ENCODE results near the gene PPP1R13B.
A peak's percentile ranks its signal among the peaks of the same experiment; 100 is the strongest.

Gene PPP1R13B, protein sequence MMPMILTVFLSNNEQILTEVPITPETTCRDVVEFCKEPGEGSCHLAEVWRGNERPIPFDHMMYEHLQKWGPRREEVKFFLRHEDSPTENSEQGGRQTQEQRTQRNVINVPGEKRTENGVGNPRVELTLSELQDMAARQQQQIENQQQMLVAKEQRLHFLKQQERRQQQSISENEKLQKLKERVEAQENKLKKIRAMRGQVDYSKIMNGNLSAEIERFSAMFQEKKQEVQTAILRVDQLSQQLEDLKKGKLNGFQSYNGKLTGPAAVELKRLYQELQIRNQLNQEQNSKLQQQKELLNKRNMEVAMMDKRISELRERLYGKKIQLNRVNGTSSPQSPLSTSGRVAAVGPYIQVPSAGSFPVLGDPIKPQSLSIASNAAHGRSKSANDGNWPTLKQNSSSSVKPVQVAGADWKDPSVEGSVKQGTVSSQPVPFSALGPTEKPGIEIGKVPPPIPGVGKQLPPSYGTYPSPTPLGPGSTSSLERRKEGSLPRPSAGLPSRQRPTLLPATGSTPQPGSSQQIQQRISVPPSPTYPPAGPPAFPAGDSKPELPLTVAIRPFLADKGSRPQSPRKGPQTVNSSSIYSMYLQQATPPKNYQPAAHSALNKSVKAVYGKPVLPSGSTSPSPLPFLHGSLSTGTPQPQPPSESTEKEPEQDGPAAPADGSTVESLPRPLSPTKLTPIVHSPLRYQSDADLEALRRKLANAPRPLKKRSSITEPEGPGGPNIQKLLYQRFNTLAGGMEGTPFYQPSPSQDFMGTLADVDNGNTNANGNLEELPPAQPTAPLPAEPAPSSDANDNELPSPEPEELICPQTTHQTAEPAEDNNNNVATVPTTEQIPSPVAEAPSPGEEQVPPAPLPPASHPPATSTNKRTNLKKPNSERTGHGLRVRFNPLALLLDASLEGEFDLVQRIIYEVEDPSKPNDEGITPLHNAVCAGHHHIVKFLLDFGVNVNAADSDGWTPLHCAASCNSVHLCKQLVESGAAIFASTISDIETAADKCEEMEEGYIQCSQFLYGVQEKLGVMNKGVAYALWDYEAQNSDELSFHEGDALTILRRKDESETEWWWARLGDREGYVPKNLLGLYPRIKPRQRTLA

DNA sequence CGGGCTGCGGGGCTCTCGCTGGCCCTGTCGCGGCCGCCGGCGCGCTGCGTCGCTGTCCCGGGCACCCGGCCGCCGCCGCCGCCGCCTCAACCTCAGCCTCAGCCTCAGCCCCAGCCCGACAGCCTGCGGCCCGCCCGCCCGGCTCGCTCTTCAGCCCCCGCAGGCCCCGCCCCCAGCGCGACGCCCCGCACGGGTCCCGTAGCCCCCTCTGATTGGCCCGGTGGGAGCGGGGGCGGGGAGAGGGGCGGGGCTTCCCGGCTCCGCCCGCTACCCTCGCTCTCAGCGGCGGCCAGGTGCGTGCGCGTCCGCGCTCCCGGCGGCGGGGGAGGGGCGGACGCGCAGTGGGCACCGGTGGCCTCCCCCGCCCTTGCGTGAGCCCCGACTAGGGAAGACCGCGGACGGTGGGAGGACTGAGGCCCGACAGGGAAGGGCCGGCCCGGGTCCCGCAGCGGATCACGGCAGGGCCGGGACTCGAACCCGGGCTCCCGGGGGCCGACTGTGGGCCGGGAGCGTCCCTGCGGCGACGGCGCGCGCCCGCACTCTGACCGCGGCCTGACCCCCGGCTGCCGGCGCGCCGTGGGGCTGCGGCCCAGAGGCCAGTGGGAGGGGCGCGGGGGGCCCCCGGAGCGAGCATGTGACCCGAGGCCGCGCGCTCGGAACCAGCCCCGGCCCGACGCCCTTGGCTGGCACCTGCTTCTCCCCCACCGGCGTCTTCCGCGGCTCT lies at the start of gene PPP1R13B:
Gene PPP1R13B (minus strand): TSS at position 125 of the 724 bp plus-strand sequence. CDS start 268 bp downstream, outside the sequence.
- Histone ChIP-seq H3K9me3 (ENCODE audit: control insufficient read depth in 1 of 2, low read length in 2 of 2) (no peaks in the 10 kb centered on the region), H3K4me1 (ENCODE audit: control insufficient read depth in 1 of 2, insufficient read depth in 2 of 2, low read length in 2 of 2) (peaks cover 7 to 17% of the 10 kb centered on the region in 2 donors), H3K4me3 (ENCODE audit: low read depth in 1 of 2, low read length in 2 of 2) (peak within 1 kb of the TSS; percentile 82 to 90), H3K36me3 (ENCODE audit: control insufficient read depth in 1 of 2, insufficient read depth in 2 of 2, low read length in 2 of 2) (no peaks in the 10 kb centered on the region), H3K27ac (ENCODE audit: low read length) (peak within 1 kb of the TSS; percentile 67), H3K27me3 (ENCODE audit: low read depth, low read length) (no peaks in the 10 kb centered on the region)

DNA sequence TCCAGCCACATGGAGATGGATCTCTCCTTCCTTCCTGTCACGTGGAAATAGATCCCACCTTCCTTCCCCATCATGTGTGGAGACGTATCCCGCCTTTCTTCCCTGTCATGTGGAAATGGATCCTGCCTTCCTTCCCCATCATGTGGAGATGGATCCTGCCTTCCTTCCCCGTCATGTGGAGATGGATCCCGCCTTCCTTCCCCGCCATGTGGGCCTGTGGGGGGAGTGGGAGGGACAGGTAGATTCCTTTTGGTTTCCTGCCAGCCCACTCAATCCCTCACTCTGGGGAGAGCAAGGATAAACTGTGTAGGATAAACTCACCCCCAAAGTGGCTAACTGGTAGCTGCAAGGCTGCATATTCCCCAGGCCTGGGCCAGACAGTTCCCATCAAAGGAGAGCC lies 49.2 kb upstream of the PPP1R13B start:
- Histone ChIP-seq H3K4me1 (ENCODE audit: control insufficient read depth in 1 of 2, insufficient read depth in 2 of 2, low read length in 2 of 2) (no peaks in the 10 kb centered on the region), H3K27me3 (ENCODE audit: low read depth, low read length) (no peaks in the 10 kb centered on the region), H3K4me3 (ENCODE audit: low read depth in 1 of 2, low read length in 2 of 2) (no peak overlapping the region), H3K9me3 (ENCODE audit: control insufficient read depth in 1 of 2, low read length in 2 of 2) (no peaks in the 10 kb centered on the region), H3K36me3 (ENCODE audit: control insufficient read depth in 1 of 2, insufficient read depth in 2 of 2, low read length in 2 of 2) (no peaks in the 10 kb centered on the region), H3K27ac (ENCODE audit: low read length) (peak overlapping the region; percentile 0)

DNA sequence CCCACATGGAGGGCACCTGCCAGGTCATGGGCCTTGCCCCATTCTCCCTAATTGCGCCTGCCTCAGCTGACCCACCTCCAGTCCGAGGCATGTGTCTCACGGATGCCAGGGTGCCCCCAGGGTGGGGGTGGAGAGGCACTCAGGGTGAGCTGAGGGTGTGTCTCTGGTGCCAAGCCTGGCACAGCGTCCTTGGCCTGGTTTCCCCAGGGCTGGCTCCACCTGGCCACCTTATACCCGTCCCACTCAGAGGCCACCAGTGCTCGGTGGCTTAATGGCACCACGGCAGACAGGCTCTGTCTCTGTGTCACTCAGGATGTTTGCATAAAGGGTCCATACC lies 47.3 kb upstream of the PPP1R13B start:
- H3K4me1 ChIP-seq (ENCODE audit: control insufficient read depth in 1 of 2, insufficient read depth in 2 of 2, low read length in 2 of 2), result peaks cover 0 to 6% of the 10 kb centered on the region in 2 donors
- no peaks in the 10 kb centered on the region for H3K36me3 ChIP-seq (ENCODE audit: control insufficient read depth in 1 of 2, insufficient read depth in 2 of 2, low read length in 2 of 2)
- H3K27ac ChIP-seq (ENCODE audit: low read length), result no peak overlapping the region

DNA sequence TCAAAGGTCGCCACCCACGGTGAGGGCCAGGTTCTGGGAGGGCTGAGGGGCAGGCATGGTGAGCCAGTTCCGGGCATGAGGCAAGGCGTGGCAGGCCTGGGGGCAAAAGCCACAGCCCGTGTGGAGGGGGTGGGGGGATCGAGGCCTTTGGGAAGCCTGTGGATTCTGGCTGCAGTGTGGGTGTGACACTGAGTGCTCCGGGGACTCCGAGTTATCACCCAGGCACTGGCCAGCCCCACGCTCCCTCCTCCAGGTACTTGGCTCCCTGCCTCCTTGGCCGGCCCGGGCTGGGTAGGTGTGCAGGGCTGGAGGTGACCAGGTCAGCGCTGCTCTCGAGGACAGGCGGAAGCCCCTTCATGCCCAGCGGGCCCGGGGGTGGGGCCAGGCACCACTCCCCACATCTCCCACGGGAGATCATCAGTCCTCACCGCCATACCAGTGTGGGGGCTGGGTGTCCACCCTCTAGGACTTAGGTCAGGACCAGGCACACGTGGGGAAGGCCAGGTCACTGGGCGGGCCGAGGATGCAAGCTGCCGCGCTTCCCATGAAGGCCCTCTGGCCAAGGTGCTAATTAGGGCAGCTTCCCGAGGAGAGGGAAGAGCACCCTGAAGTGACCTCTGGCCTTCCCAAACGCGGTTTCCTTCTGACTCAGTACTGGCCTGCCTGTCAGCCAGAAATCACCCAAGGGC lies 46.8 kb upstream of the PPP1R13B start:
- H3K36me3 ChIP-seq (ENCODE audit: control insufficient read depth in 1 of 2, insufficient read depth in 2 of 2, low read length in 2 of 2), result no peaks in the 10 kb centered on the region
- peaks cover 0 to 6% of the 10 kb centered on the region in 2 donors for H3K4me1 ChIP-seq (ENCODE audit: control insufficient read depth in 1 of 2, insufficient read depth in 2 of 2, low read length in 2 of 2)
- no peaks in the 10 kb centered on the region for H3K9me3 ChIP-seq (ENCODE audit: control insufficient read depth in 1 of 2, low read length in 2 of 2)
- H3K27me3 ChIP-seq (ENCODE audit: low read depth, low read length), result no peaks in the 10 kb centered on the region
- no peak overlapping the region for H3K27ac ChIP-seq (ENCODE audit: low read length)
- H3K4me3 ChIP-seq (ENCODE audit: low read depth in 1 of 2, low read length in 2 of 2), result no peak overlapping the region

More for the DNA sequence above, 47.3 kb upstream of the PPP1R13B start:
- H3K9me3 ChIP-seq (ENCODE audit: control insufficient read depth in 1 of 2, low read length in 2 of 2), result no peaks in the 10 kb centered on the region
- no peak overlapping the region for H3K4me3 ChIP-seq (ENCODE audit: low read depth in 1 of 2, low read length in 2 of 2)
- no peaks in the 10 kb centered on the region for H3K27me3 ChIP-seq (ENCODE audit: low read depth, low read length)

DNA sequence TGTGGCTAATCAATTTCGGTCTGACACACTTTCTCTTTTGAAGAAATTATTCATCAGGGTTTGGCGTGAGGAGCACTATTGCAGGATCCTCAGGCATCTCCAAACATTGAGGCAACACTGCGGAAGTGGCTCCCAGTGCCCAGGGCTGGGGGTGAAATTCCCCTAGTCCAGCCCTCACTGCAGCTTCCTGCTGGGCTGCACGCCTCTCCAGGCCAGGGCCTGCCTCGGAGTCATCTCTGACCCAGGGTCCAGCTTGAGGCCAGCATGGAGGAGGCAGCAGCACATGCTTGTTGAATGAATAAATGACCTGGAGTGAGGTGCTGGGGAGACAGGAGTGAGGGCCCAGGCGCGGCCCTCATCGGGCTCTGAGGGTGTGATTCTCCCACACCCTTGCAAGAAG lies 44.9 kb upstream of the PPP1R13B start:
- Histone ChIP-seq H3K9me3 (ENCODE audit: control insufficient read depth in 1 of 2, low read length in 2 of 2) (no peaks in the 10 kb centered on the region), H3K27ac (ENCODE audit: low read length) (no peak overlapping the region), H3K4me1 (ENCODE audit: control insufficient read depth in 1 of 2, insufficient read depth in 2 of 2, low read length in 2 of 2) (peaks cover 0 to 6% of the 10 kb centered on the region in 2 donors), H3K4me3 (ENCODE audit: low read depth in 1 of 2, low read length in 2 of 2) (no peak overlapping the region), H3K36me3 (ENCODE audit: control insufficient read depth in 1 of 2, insufficient read depth in 2 of 2, low read length in 2 of 2) (no peaks in the 10 kb centered on the region), H3K27me3 (ENCODE audit: low read depth, low read length) (no peaks in the 10 kb centered on the region)

DNA sequence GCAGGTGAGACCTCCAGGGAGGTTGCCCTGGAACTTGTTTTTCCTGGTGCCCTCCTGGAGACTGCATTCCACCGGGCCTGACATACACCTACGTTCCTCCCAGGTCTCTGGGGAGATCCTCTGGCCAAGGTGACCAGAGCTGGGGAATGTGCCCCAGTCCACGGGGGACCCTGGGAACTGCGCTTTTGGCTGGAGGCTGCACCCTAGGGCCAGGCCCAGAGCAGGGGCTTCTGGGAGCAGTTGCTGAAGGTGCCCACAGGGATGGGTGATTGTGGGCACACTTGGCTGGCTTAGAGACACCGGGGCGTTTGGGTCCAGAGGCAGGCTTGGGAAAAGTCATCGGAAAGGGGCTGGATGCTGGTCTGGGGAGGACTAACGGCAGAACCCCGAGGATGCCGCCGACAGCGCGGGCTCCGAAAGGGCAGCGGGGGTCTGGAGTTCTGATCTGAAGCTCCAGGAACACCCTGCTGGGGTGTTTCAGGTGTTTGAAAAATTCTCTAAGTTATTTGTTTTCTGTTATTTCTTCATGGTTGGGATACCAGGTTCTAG lies 44.4 kb upstream of the PPP1R13B start:
- Histone ChIP-seq H3K27ac (ENCODE audit: low read length) (no peak overlapping the region), H3K27me3 (ENCODE audit: low read depth, low read length) (no peaks in the 10 kb centered on the region), H3K9me3 (ENCODE audit: control insufficient read depth in 1 of 2, low read length in 2 of 2) (no peaks in the 10 kb centered on the region), H3K4me3 (ENCODE audit: low read depth in 1 of 2, low read length in 2 of 2) (no peak overlapping the region), H3K4me1 (ENCODE audit: control insufficient read depth in 1 of 2, insufficient read depth in 2 of 2, low read length in 2 of 2) (peaks cover 0 to 6% of the 10 kb centered on the region in 2 donors), H3K36me3 (ENCODE audit: control insufficient read depth in 1 of 2, insufficient read depth in 2 of 2, low read length in 2 of 2) (no peaks in the 10 kb centered on the region)

DNA sequence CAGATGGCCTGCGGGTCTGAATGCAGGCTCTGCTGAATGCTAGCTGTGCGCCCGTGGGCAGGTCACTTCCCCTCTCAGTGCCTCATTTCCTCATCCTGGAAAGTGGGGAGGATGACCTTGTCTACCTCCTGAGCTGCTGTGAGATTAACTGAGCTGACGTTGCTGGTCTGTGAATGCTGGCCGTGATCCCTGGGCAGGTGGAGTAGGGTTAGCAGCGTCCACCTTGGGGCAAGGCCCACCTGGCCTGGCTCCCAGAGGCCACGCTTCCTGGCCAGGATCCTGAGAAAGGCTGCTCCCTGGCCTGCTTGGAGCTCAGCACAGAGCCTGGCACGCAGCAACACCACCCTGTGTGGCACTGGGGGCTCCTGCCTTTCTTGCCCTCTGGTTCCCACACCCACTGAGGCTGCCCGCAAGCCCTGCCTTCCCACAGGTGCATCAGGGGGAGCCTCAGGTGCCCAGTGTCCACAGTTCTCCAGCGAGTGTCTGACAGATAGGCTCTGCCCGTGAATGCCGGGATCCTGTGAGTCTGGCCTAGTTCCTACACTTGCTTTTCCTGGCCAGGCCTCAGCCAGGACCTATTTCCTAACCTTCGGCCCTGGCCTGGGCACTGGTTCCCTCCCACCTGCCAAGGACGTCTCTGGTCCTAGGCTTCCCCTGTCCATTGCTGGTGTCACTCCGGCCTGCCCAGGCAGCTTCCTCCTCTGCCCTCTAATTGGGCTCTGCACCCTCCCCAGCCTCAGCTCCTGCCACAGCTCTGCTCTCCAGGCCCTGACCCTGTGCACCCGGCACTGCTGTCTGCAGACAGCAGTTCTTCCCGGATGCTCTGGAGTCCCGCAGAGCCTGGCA lies 43.7 kb upstream of the PPP1R13B start:
- Histone ChIP-seq H3K9me3 (ENCODE audit: control insufficient read depth in 1 of 2, low read length in 2 of 2) (no peaks in the 10 kb centered on the region), H3K4me3 (ENCODE audit: low read depth in 1 of 2, low read length in 2 of 2) (no peak overlapping the region), H3K36me3 (ENCODE audit: control insufficient read depth in 1 of 2, insufficient read depth in 2 of 2, low read length in 2 of 2) (no peaks in the 10 kb centered on the region), H3K27ac (ENCODE audit: low read length) (no peak overlapping the region), H3K4me1 (ENCODE audit: control insufficient read depth in 1 of 2, insufficient read depth in 2 of 2, low read length in 2 of 2) (peaks cover 0 to 6% of the 10 kb centered on the region in 2 donors), H3K27me3 (ENCODE audit: low read depth, low read length) (no peaks in the 10 kb centered on the region)

DNA sequence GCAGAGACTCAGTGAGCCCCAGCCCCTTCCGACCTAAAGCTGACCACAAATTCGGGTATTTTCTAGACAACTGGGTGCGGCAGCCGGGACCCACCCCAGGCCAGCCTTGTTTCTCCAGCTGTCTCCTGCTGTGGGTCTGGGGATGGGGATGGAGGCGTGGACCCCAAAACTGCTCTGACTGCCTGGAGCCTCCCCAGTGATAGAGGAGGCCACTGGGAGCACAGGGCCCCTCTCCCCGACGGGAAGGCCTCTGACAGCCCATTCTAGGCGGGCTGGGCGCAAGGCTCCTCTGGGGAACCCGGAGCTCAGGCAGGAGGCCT lies 42.6 kb upstream of the PPP1R13B start:
- Histone ChIP-seq H3K4me3 (ENCODE audit: low read depth in 1 of 2, low read length in 2 of 2) (no peak overlapping the region), H3K36me3 (ENCODE audit: control insufficient read depth in 1 of 2, insufficient read depth in 2 of 2, low read length in 2 of 2) (no peaks in the 10 kb centered on the region), H3K4me1 (ENCODE audit: control insufficient read depth in 1 of 2, insufficient read depth in 2 of 2, low read length in 2 of 2) (peaks cover 0 to 6% of the 10 kb centered on the region in 2 donors), H3K27me3 (ENCODE audit: low read depth, low read length) (no peaks in the 10 kb centered on the region), H3K27ac (ENCODE audit: low read length) (no peak overlapping the region), H3K9me3 (ENCODE audit: control insufficient read depth in 1 of 2, low read length in 2 of 2) (no peaks in the 10 kb centered on the region)

DNA sequence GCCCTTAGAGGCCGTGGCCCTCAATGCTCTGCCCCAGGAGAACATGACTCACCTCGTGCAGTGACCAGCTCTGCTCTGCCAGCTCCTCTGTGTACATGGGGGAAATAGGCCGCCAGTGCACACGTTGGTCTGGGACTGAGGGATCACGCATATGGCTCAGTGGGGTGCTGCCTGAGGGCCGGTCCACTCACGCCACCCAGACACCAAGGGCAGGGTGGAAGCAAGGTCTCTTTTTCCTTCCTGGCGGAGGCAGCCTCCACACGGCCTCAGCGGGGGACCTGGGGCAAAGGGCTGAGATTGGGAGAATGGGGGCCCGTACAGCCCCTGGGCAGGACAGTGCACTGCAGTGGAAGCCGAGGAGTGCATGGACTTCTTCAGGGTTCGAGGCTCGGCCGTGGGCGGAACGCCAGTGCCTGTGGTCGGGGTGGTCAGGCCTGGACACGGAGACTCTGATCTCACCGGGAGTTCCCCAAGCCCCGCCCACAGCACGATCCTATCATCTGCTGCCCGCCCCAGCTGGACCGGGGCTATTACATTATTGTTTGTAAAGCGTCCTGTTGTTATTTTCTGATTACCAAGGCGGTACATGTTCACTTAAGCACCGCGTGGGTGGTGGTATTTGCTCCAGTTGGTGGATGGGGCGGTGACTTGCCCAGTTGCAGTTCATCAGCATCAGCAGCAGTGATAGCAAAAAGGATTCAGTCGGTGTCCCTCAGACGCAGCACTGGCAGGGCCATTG lies 42.1 kb upstream of the PPP1R13B start:
- no peaks in the 10 kb centered on the region for H3K36me3 ChIP-seq (ENCODE audit: control insufficient read depth in 1 of 2, insufficient read depth in 2 of 2, low read length in 2 of 2)
- no peaks in the 10 kb centered on the region for H3K9me3 ChIP-seq (ENCODE audit: control insufficient read depth in 1 of 2, low read length in 2 of 2)
- H3K27ac ChIP-seq (ENCODE audit: low read length), result no peak overlapping the region
- H3K4me3 ChIP-seq (ENCODE audit: low read depth in 1 of 2, low read length in 2 of 2), result no peak overlapping the region
- no peaks in the 10 kb centered on the region for H3K27me3 ChIP-seq (ENCODE audit: low read depth, low read length)
- peaks cover 0 to 6% of the 10 kb centered on the region in 2 donors for H3K4me1 ChIP-seq (ENCODE audit: control insufficient read depth in 1 of 2, insufficient read depth in 2 of 2, low read length in 2 of 2)

All from muscle layer of duodenum (tissue), 2 donors.